ENCODE results near the gene MYO5A.

Gene MYO5A

DNA sequence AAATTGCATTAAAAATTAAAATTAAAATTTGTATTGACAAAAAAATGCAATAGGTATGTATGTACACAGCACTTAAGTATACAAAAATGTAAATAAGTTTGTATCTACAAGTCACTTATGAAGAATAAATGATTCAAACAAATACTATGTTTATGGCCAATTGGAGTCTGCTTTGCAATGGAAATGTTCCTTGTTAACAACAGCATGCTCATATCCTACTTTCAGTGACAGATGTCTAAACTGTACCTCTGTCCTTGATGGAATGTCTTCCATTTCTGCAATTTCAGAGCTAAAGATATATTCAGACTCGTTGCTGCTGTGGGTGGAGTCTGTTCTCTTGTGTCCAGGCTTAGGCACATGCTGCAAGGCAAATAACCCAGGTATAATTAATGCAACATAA lies 169.0 kb downstream of the MYO5A start:
- DNase-seq = no peak

DNA sequence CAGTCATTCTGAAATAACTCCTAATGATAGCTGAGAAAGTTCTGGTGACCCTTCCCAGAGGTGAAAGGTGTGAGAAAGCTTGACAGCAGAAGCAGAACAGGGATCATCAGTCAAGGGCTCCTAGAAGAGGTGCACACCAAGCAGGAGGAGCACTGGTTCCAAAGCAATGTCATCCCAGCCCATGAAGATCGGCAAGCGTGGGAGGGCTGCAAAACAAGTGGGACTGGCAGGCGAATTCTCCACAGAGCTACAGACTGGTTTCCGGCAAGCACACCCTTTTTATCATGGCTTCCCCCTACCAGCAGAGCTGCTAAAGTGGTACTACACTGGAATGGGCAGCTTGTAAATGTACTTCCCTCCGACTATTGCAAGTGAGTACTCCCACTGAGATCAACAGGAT lies 170.7 kb downstream of the MYO5A start:
- DNase-seq = no peak

DNA sequence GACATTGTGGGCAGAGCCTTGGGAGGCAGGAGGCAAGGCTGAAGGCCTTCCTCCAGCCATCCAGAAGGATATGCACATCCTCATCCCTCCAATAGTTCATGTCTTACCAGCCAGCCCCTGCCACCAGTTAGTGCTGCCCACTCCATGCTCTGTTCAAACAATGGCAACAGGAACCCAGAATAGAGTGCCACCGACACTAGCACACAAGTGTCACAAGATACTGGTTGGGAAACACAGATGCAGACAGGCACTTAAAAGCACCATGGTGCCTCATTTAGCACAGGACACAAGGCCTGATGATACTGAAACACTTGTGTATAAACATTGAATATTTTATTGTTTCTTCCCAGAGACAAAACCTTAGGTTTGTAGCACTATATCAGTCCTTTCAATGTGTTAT lies 176.6 kb downstream of the MYO5A start:
- DNase-seq = no peak

DNA sequence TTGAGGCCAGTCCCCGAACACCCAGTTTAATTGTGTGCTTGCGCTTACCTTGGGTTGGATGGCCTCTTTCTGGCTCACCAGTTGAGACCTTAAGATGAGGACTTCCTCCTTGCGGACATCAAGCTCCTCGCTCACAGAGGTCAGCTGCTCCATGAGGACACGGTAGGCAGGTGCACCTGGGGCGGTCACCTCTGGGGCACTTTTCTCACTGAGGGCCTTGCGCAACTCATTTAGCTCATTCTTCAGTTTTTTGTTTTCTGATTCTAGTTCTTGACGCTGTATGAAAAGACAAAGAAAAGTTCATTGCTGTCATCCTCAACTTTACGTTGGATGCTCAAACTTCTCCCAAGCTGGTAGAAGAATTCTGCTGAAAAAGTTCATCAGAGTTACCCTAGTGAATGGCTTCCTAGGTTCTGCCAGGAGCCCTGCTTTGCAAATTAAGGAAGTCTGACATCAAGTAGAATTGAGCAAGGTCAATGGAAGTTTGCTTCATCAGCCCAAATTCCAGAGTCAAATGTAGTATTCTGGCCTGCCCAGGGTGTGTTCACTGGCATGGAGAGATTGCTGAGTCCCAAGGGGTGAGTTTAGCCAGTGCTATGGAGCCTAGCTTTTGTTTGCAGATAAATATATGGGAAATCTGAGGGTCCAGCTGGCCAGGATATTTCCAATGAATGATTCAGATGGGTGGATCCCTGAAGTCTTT lies 177.3 kb downstream of the MYO5A start:
- DNase-seq = no peak

DNA sequence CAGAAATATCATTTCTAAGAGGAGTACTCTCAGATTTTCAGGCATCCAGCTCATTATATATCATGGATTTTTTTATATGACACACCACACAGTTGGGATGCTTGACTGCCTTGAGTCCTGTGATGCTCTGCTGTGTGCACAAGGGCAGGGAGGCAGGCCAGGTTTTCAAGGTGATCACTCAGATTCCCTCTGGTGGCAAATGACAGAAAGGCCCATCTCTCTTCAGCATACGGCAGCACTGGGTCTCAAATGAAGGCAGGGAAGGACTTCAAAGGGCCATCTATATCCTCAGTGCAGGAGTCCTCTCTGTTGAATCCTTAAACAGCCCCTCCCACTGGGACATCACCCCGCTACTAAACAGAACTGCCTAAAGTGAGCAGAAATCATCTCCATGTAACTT lies 178.3 kb downstream of the MYO5A start:
- no peak for DNase-seq

DNA sequence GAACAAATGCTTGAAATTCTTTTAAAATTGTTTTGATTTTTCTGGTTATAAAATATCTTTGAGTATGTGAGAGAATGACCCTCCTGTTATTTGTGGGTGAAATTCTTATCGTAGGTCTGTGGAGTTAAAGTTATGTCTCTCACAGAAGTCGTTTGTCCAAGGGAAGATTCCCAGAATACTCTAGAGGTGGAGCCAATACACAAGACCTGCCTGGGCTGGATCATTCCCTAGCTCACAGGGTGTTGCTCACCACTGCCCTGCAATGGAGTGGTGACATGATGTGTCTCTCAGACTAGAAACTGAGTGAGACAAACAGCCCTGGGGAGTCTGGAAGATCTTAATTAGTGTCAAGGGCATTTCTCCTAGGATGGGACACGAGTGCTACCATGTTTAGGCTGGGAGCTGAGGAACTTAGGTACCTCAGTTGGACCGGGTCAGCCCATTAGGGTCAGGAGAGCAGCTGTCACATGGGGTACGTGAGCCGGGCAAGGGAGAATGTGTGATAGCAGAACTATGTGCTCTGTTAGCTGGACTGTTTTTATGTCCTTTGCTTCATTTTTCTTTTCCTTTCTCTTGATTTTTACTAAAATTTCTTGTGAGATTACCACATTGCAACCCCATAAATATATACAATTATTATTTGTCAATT lies 179.5 kb downstream of the MYO5A start:
- no peak for DNase-seq

DNA sequence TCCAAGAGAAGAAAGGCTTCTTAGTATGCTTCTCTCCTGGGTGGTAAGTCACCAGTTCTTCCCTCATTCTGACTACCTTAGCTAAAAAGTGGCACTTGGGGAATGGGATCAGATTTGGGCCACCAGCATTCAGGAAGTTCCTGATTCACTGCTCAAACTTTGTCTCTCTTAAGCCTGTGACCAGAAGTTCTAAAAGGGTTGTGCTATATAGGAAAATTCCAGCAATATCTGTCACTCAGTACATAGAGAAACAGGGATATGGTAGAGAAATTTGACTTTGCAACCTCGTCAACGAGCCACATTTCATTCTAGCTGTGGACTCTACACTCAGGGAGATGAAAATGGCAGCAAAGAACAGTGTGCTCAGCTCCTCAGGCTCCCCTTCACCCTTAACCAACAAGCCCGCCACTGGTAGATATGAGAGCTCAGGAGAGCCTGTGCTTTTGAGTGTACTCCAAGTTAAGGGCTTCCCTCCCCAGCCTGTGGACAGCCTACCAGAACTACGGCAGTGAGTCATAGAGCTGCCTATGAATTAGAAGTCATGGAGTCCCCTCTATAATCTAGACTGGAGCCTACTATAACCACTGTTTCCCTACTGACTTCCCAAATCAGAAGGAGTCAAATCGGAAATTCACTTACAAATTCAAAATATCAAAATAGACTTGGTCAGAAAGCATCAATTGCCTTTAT lies 180.5 kb downstream of the MYO5A start:
- DNase-seq = peak; percentile 20

DNA sequence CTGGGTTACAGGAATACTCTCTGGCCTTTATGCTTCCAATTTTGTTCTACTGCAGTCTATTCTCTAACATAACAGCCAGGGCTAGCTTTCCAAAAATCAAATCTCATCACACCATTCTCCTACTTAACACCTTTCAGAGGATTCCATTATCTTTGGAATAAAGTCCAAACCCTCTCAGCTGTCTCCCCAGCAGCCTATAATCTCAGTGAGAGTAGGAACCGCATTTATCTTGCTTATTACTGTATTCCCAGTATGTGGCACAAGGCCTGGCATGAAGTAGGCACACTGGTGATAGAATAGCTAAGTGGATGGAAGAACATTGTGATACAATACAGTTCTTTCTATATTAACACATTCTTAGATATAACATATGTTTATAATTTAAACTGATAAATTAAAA lies 184.1 kb downstream of the MYO5A start:
- no peak for DNase-seq

DNA sequence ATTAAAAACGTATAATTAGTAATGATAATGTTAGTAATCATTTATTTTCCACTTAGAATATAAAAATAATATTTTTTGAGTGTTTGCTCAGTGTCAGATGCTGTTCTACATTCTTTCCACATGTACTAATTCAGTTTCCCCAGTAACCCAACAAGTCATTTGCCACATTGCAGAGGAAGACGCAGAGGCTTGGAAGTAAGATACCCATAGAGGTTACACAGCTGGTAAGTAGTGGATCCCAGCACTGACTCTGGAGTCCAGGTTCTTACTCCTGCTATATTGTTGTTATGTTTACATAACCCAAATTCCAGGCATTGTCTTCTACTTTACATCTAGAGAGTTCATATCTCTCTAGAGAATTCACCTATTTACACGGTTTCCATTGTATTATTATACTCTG lies 184.8 kb downstream of the MYO5A start:
- no peak for DNase-seq

DNA sequence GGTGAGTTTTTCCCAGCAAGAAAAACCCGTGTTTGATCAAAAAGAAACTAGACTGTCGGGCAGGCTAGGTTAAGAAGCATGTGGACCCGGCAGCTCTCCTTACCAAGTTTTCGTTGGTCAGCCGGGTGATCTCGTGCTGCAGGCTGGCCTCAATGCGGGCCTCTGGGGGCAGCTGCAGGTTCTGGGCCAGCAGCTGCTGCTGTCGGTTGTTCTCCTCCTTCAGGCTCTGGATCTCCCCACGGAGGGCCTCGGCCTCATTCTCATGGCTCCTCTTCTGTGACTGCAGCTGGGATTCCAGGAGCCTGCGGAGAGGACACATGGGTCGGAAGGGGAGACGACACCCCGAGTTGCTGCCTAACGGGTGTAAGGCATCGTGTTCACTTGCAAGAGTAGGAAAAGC lies 188.6 kb downstream of the MYO5A start:
- DNase-seq = peak; percentile 68

DNA sequence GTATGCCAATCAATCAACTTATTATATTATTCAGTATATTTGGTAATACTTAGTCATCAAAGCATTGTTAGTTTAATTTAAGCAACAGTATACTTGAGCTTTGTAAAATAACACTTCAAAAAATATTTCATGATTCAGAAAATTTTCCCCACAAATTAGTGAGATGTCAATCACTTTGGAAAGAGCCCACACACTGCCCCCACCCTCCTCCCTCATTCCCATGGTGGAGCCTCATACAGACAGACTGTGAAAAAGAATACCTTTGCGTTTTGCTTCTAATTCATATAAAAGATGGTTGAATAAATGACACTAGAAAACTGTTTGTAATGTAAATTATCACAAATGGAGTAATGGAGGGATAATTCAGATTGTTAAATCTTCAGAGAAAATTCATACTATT lies 189.8 kb downstream of the MYO5A start:
- no peak for DNase-seq

DNA sequence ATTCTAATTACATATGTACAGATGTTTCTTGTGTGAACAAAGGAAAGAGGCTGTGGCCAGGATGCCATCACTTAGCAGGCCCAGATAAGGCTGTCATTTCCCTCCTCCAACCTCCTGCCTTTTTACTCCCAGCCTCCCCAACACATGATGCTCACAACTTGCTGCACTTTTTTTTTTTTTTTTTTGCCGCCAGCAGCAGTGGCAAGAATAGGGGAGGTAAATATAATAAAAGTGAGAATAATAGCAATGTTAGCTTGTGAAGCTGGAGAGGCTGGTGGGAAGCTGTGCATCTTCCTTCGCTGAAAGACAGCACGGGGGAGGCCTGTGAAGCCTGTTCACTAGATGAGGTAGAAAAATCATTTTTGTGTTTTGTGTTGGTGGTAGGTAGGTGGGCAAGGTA lies 190.6 kb downstream of the MYO5A start:
- no peak for DNase-seq

DNA sequence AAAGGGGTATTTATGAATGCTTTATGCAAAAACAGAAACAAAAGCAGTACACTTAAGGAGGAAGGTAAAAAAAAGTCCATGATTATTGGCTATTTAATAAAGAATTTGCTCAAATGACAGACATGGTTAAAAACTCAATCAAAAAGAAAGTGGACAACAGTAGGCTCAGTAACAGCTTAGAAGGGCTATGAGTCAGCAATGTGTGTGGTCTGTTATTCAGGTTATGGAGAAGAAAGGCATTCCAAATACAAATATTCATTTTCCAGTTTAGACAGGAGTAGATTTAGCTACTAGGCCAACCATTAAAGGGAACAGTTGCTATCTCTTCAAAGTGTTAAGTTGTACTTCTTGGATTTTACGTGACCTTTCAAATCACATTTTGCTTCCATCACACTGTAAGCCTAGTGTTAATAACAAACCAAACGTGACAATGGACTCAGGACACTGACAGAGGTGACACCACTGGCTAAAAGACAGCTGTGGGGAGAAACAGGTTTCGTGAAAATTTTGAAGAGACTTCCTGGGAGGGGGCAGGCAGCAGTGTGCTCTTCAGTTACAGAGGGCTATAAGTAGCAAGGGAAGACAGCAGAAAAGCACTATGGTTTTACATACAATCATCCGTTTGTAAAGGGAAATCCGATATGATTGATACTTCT lies 191.4 kb downstream of the MYO5A start:
- DNase-seq = no peak

DNA sequence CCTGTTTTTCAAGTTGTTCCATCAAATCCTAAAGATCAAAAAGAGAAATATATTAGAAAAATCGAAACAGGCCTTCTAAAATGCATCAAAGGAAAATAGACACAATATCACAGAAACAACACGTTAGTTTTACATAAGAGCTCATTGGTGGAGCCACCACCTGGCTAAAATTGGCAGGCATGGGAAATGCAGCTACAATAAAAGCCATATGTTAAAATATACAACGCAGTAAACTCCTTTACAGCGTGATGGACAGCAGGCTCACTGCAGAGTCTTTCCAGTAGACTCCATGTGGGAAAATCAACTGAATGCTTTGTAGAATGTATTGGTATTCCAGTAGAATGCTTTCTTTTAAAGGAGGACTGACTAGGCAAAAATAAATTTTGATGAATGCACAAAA lies 192.2 kb downstream of the MYO5A start:
- DNase-seq = no peak

DNA sequence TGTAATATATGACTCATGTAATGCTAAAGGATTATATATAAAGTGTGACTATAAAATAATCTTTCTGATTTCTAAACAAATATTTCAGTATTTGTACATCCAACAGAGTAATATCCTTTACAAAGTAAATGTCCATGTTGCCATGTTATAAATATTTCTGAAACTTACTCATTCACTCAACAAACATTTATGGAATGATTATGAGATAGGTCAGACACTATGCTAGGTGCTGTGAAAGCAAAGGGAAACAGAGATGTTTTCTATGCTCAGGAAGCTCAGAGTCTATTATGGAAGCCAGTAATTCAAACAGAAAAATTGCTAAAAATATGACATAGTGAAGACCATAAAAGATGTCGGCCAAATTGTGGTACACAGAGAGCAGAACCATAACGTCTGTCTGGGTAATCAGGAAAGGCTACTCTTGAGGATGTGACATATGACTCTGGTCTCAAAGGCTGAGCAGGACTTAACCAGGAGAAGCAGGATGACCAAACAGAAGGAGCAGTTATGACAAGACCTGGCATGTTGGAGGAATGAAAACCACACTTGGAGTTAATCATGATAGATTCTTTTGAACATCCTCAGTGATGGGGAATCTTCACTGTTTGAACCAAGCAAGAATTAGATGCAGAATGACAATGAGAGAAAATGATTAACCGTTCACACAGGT lies 194.1 kb downstream of the MYO5A start:
- DNase-seq = no peak

DNA sequence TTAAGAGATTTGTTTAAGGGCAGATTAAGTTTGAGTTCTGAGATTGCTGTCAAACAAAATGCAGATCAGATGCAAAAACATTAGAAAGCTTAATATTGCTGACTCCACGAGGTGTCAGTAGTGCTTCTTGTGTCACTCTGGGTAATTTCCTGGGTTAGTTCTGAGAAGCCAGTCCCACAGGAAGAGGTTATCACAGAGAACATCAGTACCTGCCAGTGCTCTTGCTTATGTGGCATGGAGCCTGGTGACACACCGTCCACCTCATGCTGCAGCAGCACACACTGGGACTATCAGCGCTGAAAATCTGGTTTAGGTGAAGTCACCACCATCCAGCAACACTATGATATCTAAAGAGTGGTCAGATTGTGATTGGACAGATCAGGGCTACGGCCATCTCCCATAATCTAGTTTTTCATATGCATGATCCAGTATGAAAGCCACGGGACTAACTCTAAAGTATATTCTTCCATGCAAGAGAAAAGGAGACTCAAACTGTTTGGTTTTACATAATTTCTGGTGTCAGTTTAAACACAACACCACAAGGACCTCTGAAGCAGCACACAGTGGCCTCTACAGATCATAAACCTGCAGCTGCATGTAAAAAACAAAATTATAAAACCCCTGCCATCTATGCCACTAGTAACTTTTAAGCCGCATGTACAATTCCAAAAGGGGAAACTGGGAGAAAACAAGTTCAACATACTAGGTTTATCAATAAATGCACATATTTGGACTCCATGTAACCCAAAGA lies 197.0 kb downstream of the MYO5A start:
- no peak for DNase-seq

DNA sequence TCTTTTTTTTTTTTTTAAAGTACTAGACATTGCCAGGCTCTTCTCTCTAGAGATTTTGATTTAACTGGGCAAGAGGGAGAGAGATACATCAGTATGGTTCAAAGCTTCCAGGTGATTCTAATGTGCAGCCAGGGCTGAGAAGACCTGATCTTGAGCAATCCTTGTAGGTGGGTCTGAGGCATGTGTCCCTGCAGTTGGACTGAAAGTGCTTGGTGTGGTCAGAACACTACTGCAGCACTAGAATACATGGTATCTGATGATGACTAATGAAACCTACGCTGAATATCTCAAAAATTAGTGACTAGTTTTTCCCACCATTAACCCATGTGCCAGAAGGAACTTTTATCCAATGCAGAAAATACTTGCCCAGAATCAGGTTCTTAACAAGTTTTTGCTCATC lies 198.7 kb downstream of the MYO5A start:
- no peak for DNase-seq

DNA sequence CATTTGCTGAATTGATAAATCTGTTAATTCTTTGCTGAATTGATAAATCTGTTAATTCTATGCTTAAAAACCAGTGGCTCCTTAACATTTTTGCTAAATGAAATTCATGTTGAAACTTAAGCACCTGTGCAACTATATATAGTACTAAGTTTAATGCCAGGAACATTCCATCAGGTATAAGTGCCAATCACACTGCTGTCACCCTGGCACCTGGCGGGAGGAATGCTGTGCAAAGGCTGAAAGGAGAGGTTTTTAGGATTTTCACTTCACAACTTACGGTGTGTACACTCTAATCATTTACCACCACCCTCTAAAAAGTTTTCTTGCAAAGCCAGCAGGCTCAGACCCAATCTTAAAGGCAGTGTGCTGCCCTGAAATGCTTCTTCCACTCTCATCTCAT lies 199.5 kb downstream of the MYO5A start:
- DNase-seq = no peak

DNA sequence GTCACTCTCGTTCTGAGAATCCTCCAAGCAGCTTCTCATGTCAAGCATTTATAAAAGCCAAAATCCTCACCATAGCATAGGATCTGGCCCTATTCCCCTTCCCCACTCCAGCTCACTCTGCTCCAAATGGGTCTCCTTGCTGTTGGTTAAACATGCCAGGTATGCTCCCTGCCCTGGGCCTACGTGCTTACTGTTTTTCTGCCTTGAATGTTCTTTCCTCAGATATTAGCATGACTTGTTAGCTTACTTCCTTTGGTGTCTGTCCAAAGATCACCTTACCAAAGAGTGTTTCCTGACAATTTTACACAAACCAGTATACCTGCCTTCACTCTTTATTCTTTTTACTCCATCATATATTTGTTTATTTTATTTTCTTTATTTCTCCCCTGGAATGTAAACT lies 200.0 kb downstream of the MYO5A start:
- DNase-seq = no peak

DNA sequence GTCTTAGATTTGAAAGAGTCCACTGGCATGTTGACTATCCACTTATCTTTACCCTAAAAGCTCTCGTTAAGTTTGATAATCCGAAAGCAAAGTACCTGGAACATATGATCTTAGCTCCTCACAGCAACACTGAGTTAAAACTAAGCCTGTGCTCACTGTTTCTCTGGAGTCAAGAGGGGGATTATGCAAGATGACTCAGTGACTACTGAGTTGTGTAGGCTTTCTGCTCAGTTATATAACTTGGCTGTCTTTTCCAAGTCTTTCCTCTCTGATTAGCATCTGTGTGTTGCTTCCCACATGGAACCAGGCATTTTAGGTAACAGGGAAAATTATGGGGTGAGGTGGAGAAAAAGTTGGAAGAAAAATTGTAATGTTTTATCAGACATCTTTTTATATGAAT lies 201.9 kb downstream of the MYO5A start:
- no peak for DNase-seq

DNA sequence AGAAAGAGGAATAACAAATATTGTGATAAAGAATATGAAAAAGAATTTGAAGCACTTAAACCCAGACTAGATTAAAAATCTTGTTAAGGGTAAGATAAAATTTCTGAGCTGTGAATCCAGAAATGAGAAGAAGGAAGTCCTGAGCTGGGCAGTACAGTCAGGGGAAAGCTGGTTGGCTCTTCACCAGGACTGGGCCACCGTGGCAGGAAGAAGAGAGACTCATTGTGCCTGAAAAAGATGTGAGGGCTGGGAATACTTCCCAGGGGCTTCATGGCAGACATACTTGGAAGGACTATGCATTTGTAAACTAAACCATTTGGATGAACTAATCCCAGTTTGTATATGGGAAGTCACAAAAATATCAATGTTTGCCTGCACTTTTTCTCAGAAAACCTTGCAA lies 204.6 kb downstream of the MYO5A start:
- no peak for DNase-seq

DNA sequence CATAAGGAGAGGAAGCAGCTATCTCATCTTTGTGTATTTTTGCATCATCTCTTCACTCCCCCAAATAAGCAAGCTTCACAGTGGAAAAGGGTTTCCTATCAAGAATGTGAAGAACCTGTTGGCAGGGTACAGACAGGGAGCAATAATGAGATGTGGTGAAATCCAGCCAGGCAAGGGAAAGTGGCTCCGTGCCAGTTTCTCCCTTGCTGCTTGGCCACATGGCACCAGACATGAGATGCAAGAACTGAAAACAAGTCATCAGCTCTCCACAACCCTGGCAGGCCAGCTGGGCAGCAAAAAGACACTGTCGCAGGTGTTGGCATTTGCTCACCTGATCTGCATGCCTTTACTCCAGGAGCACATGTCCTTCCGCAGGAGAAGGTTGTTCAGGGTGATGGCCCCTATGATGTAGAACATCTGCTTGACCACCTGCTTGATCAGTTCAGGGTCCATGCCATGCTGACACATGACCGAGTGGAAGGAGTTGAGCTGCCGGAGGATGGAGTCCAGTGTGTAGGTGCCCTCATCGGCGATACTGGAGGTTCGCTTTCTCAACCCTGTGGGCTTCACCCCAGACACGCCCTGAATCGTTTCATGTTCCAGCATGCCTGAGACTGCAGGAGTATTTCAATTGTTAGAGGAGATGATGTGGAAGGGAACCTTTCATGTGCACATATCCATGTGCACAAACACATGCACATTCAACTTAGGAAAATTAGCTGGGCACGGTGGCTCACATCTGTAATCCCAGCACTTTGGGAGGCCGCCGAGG lies 209.8 kb downstream of the MYO5A start:
- no peak for DNase-seq

Measured in right hindlimb (tissue), 1 donor.